ENCODE results near the gene CMYA5. TPM values are rescaled to one million over a fixed set of nuclear protein-coding genes. Genes with fewer than 3 reads are reported as not detected.

CMYA5 gene
- total RNA-seq, 1 experiment from 2014 or later = 0.22 TPM

DNA sequence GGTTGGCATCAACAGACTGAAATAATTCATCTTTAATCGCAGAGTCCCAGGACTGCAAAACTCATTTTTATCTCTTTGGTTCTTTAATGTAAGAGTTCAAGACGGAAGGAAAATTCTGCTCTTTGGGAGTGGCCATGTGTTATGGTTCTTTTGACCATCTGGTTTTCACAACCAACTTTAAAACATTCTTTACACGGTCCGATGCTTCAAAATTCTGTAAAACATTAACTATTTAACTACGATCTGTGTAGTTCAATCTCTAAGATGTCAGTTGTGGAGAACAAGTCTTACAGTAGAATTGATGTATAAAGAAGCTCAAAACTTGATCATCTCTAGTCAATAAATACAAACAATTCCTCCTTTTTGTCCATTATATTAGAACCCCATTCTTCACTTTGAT, 83.0 kb downstream of the CMYA5 start:
- intact Hi-C loops (cut with micrococcal nuclease) = no loop called here
- no TSS peak for BruUV-seq (replicated peaks)
- Histone ChIP-seq H2AFZ (ENCODE audit: low read depth, low read length, poor library complexity, severe bottlenecking) (no peak overlapping the region), H3K27me3 (ENCODE audit: insufficient read depth, low read length) (no peaks in the 10 kb centered on the region), H3K27ac (ENCODE audit: low read depth, low read length) (no peak overlapping the region), H3K4me2 (ENCODE audit: low read length) (no peak overlapping the region), H3K4me1 (ENCODE audit: control insufficient read depth in 1 of 2, insufficient read depth in 2 of 2, low read length in 2 of 2) (peaks cover 0 to 4% of the 10 kb centered on the region in 2 experiments; a peak in 1 of 4 replicates), H3K9me2 (ENCODE audit: insufficient read depth) (no peaks in the 10 kb centered on the region), H3K9ac (ENCODE audit: low read length) (no peak overlapping the region), H4K20me1 (ENCODE audit: insufficient read depth) (no peaks in the 10 kb centered on the region), H3K4me3 (replicated peaks in 1 of 2; ENCODE audit: low read depth in 1 of 2, low read length in 2 of 2) (no peak overlapping the region), H3K36me3 (ENCODE audit: control insufficient read depth in 1 of 2, insufficient read depth in 2 of 2, low read length in 2 of 2) (no peaks in the 10 kb centered on the region), H3K9me3 (ENCODE audit: control insufficient read depth in 1 of 2, insufficient read depth in 1 of 2, low read depth in 1 of 2, low read length in 2 of 2) (no peaks in the 10 kb centered on the region), H3K79me2 (ENCODE audit: insufficient read depth, low read length) (no peaks in the 10 kb centered on the region)
- TF ChIP-seq, protein P1, sequence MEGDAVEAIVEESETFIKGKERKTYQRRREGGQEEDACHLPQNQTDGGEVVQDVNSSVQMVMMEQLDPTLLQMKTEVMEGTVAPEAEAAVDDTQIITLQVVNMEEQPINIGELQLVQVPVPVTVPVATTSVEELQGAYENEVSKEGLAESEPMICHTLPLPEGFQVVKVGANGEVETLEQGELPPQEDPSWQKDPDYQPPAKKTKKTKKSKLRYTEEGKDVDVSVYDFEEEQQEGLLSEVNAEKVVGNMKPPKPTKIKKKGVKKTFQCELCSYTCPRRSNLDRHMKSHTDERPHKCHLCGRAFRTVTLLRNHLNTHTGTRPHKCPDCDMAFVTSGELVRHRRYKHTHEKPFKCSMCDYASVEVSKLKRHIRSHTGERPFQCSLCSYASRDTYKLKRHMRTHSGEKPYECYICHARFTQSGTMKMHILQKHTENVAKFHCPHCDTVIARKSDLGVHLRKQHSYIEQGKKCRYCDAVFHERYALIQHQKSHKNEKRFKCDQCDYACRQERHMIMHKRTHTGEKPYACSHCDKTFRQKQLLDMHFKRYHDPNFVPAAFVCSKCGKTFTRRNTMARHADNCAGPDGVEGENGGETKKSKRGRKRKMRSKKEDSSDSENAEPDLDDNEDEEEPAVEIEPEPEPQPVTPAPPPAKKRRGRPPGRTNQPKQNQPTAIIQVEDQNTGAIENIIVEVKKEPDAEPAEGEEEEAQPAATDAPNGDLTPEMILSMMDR (IDR thresholded peaks at IDR 0.05 in 2 of 3, conservative IDR thresholded peaks at IDR 0.05 in 1 of 3; ENCODE audit: borderline replicate concordance in 1 of 3, insufficient read depth in 1 of 3, low read depth in 2 of 3, low read length in 2 of 3) = no peak
- no peak for TF ChIP-seq ELF1 (IDR thresholded peaks at IDR 0.05; ENCODE audit: borderline replicate concordance, low read depth)
- TF ChIP-seq CEBPB (IDR thresholded peaks at IDR 0.05; ENCODE audit: low read depth) = no peak
- no peak for TF ChIP-seq EGR1 (IDR thresholded peaks at IDR 0.05; ENCODE audit: low read depth)
- no peak for TF ChIP-seq EZH2 (IDR thresholded peaks at IDR 0.05)
- TF ChIP-seq TCF7L2 (IDR thresholded peaks at IDR 0.05; ENCODE audit: borderline replicate concordance, extremely low read depth, insufficient read depth, insufficient read length) = no peak
- no peak for TF ChIP-seq RAD21 (IDR thresholded peaks at IDR 0.05; ENCODE audit: low read depth)
- TF ChIP-seq, protein P2, sequence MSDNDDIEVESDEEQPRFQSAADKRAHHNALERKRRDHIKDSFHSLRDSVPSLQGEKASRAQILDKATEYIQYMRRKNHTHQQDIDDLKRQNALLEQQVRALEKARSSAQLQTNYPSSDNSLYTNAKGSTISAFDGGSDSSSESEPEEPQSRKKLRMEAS (IDR thresholded peaks at IDR 0.05) = no peak
- TF ChIP-seq SRF (IDR thresholded peaks at IDR 0.05; ENCODE audit: low read depth) = no peak
- no peak for TF ChIP-seq CBX3 (IDR thresholded peaks at IDR 0.05; ENCODE audit: low read depth)
- TF ChIP-seq, protein P3, sequence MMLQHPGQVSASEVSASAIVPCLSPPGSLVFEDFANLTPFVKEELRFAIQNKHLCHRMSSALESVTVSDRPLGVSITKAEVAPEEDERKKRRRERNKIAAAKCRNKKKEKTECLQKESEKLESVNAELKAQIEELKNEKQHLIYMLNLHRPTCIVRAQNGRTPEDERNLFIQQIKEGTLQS (IDR thresholded peaks at IDR 0.05) = no peak
- TF ChIP-seq, protein P4, sequence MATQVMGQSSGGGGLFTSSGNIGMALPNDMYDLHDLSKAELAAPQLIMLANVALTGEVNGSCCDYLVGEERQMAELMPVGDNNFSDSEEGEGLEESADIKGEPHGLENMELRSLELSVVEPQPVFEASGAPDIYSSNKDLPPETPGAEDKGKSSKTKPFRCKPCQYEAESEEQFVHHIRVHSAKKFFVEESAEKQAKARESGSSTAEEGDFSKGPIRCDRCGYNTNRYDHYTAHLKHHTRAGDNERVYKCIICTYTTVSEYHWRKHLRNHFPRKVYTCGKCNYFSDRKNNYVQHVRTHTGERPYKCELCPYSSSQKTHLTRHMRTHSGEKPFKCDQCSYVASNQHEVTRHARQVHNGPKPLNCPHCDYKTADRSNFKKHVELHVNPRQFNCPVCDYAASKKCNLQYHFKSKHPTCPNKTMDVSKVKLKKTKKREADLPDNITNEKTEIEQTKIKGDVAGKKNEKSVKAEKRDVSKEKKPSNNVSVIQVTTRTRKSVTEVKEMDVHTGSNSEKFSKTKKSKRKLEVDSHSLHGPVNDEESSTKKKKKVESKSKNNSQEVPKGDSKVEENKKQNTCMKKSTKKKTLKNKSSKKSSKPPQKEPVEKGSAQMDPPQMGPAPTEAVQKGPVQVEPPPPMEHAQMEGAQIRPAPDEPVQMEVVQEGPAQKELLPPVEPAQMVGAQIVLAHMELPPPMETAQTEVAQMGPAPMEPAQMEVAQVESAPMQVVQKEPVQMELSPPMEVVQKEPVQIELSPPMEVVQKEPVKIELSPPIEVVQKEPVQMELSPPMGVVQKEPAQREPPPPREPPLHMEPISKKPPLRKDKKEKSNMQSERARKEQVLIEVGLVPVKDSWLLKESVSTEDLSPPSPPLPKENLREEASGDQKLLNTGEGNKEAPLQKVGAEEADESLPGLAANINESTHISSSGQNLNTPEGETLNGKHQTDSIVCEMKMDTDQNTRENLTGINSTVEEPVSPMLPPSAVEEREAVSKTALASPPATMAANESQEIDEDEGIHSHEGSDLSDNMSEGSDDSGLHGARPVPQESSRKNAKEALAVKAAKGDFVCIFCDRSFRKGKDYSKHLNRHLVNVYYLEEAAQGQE (IDR thresholded peaks at IDR 0.05; ENCODE audit: low read depth) = no peak
- POLR2A ChIA-PET = no interaction called here
- RAD21 ChIA-PET (ENCODE audit: low non-redundant PET in 1 of 2, low total read pairs in 2 of 2, uncharacterized antibody in 2 of 2, unreplicated experiment in 2 of 2) = no interaction called here
- CTCF ChIA-PET = no interaction called here
- ATAC-seq = no peak
- no peak for DNase-seq (ENCODE audit: low read depth, low spot score)

Data from HCT116 (cell line).